ENCODE results near the gene NVL. TPM values are rescaled to one million over a fixed set of nuclear protein-coding genes. Genes with fewer than 3 reads are reported as not detected.
A peak's percentile ranks its signal among the peaks of the same experiment; 100 is the strongest.

NVL gene
- total and polyA plus RNA-seq, 4 experiments from 2014 or later = 16.9 to 46.7 (median 29.9) TPM

DNA sequence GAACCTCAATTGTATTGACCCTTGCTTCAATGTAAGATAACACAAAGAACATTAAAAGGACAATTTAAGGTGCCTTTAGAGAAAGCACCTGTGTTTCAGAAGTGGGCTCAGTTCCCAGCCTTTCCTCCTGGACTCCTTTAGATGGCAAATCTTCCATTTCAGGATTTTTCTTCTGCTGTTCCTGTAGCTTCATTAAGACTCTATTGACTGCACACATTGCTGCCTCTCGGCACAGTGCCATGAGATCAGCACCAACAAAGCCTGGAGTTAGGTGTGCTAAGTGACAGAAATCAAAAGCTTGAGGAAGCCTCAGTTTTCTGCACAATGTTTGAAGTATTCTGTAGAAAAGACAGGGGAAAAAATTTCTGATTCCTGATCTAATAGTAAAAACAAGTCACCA, 40.6 kb downstream of the NVL start:
- Histone ChIP-seq H3K27ac (ENCODE audit: low read depth, low read length) (no peak overlapping the region), H3K4me1 (ENCODE audit: insufficient read depth, low read length) (no peaks in the 10 kb centered on the region), H3K9me3 (ENCODE audit: control insufficient read depth in 1 of 2, low read length in 2 of 2) (no peaks in the 10 kb centered on the region), H3K4me3 (ENCODE audit: low read length in 2 of 2) (no peak overlapping the region), H3K27me3 (ENCODE audit: insufficient read depth, low read length) (no peaks in the 10 kb centered on the region), H3K36me3 (ENCODE audit: insufficient read depth, low read length) (peaks cover 39% of the 10 kb centered on the region)
- ChIA-PET POLR2A (ENCODE audit: partially characterized antibody) (no interaction called here), CTCF (ENCODE audit: partially characterized antibody) (interaction anchor here (1.7 kb wide), 1 partner anchor 15 kb away, joined by 4 read pairs; no protein-coding TSS in a partner anchor)
- H3K36me3 Mint-ChIP-seq = peaks cover 38 to 61% of the 10 kb centered on the region in 2 donors
- intact Hi-C loops (cut with micrococcal nuclease) = no loop called here
- H3K4me3 Mint-ChIP-seq = no peak overlapping the region
- peak overlapping the region in 3 of 7 donors; percentile 1 to 37 (median 29) for H3K27ac Mint-ChIP-seq
- DNase-seq = no peak
- no peaks in the 10 kb centered on the region for H3K4me1 Mint-ChIP-seq
- no peaks in the 10 kb centered on the region for H3K9me3 Mint-ChIP-seq
- no peaks in the 10 kb centered on the region for H3K27me3 Mint-ChIP-seq

DNA sequence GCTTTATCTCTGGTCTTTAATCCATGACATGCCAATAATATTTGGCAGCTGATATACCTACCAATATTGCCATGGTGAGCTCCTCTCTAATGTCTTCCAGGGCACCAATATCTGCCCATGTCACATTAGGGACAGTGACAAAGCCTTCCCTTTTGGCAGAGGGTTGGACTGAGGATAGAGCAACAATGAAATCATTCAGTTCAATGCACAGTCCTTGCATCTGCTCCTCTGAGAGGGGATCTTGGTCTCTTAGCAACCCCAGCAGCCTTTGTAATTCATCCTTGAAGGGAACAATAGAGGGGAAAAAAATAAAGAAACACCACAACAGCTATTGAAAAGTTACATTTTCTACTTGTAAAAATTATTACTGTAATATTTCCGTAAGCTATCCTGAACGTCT, 42.3 kb downstream of the NVL start:
- Mint-ChIP-seq H3K36me3 (peaks cover 42 to 57% of the 10 kb centered on the region in 2 donors), H3K4me3 (no peak overlapping the region), H3K4me1 (no peaks in the 10 kb centered on the region), H3K9me3 (no peaks in the 10 kb centered on the region), H3K27me3 (no peaks in the 10 kb centered on the region), H3K27ac (peak overlapping the region in 1 of 7 donors; percentile 6)
- Histone ChIP-seq H3K9me3 (ENCODE audit: control insufficient read depth in 1 of 2, low read length in 2 of 2) (no peaks in the 10 kb centered on the region), H3K4me1 (ENCODE audit: insufficient read depth, low read length) (no peaks in the 10 kb centered on the region), H3K36me3 (ENCODE audit: insufficient read depth, low read length) (peaks cover 33% of the 10 kb centered on the region), H3K27me3 (ENCODE audit: insufficient read depth, low read length) (no peaks in the 10 kb centered on the region), H3K4me3 (ENCODE audit: low read length in 2 of 2) (no peak overlapping the region), H3K27ac (ENCODE audit: low read depth, low read length) (no peak overlapping the region)
- POLR2A ChIA-PET (ENCODE audit: partially characterized antibody) = no interaction called here
- intact Hi-C loops (cut with micrococcal nuclease) = no loop called here
- CTCF ChIA-PET (ENCODE audit: partially characterized antibody) = no interaction called here
- DNase-seq = no peak

DNA sequence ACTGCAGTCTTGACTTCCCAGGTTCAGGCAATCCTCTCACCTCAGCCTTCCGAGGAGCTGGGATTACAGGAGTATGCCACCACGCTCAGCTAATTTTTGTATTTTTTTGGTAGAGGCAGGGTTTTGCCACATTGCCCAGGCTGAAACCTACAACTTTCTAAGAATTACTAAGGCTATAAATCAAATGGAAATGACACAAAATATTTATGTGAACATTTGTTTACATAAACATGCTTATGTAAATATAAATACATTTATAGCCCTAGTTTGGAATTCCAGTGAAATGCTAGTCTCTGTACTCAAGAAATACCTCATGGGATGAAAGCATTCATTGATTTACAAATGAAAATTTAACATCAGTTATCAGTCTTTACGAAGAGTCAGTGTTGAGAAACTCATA, 47.8 kb downstream of the NVL start:
- Mint-ChIP-seq H3K4me3 (no peak overlapping the region), H3K27ac (no peak overlapping the region), H3K27me3 (no peaks in the 10 kb centered on the region), H3K4me1 (peaks cover 0 to 1% (median 0%) of the 10 kb centered on the region in 4 donors), H3K9me3 (no peaks in the 10 kb centered on the region), H3K36me3 (peaks cover 37 to 54% of the 10 kb centered on the region in 2 donors)
- no peak for DNase-seq
- Histone ChIP-seq H3K36me3 (ENCODE audit: insufficient read depth, low read length) (peaks cover 29% of the 10 kb centered on the region), H3K27me3 (ENCODE audit: insufficient read depth, low read length) (no peaks in the 10 kb centered on the region), H3K9me3 (ENCODE audit: control insufficient read depth in 1 of 2, low read length in 2 of 2) (no peaks in the 10 kb centered on the region), H3K4me1 (ENCODE audit: insufficient read depth, low read length) (no peaks in the 10 kb centered on the region), H3K4me3 (ENCODE audit: low read length in 2 of 2) (no peak overlapping the region), H3K27ac (ENCODE audit: low read depth, low read length) (no peak overlapping the region)
- ChIA-PET POLR2A (ENCODE audit: partially characterized antibody) (no interaction called here), CTCF (ENCODE audit: partially characterized antibody) (no interaction called here)
- intact Hi-C loops (cut with micrococcal nuclease) = no loop called here

DNA sequence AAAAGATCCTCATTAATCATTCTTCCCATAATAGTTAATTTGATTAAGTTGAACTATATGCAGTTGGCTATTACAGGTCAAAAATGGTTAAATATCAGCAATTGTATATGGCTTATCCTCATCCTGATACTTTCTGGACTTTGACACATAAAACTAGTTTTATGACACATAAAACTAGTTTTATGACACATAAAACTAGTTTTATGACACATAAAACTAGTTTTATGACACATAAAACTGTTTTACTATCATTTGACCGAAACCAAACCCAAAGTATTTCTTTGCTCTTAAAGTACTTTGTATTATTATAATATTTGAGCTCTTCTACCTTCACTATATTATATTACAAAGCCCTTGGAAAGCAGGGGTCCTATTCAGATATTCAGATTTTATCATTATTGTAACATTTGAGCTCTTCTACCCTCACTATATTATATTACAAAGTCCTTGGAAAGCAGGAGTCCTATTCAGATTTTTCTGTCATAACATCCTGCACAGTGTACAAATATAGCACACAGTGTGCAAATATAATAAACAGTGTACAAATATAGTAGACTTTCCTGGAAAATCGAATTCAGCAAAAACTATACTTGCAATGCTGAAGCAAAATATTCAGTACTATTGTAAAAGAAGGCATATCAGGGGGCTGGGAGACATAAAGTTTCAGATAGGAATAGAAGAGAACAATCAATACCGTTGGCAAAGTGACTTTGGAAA, 53.0 kb downstream of the NVL start:
- Histone ChIP-seq H3K27ac (ENCODE audit: low read depth, low read length) (no peak overlapping the region), H3K4me3 (ENCODE audit: low read length in 2 of 2) (no peak overlapping the region), H3K27me3 (ENCODE audit: insufficient read depth, low read length) (no peaks in the 10 kb centered on the region), H3K4me1 (ENCODE audit: insufficient read depth, low read length) (no peaks in the 10 kb centered on the region), H3K9me3 (ENCODE audit: control insufficient read depth in 1 of 2, low read length in 2 of 2) (no peaks in the 10 kb centered on the region), H3K36me3 (ENCODE audit: insufficient read depth, low read length) (peaks cover 6% of the 10 kb centered on the region)
- Mint-ChIP-seq H3K27me3 (no peaks in the 10 kb centered on the region), H3K36me3 (peaks cover 23 to 40% of the 10 kb centered on the region in 2 donors), H3K4me1 (peaks cover 0 to 1% (median 0%) of the 10 kb centered on the region in 4 donors), H3K27ac (peak overlapping the region in 3 of 7 donors; percentile 0 to 59 (median 6)), H3K9me3 (no peaks in the 10 kb centered on the region), H3K4me3 (no peak overlapping the region)
- ChIA-PET POLR2A (ENCODE audit: partially characterized antibody) (no interaction called here), CTCF (ENCODE audit: partially characterized antibody) (no interaction called here)
- intact Hi-C loops (cut with micrococcal nuclease) = no loop called here
- DNase-seq = no peak

DNA sequence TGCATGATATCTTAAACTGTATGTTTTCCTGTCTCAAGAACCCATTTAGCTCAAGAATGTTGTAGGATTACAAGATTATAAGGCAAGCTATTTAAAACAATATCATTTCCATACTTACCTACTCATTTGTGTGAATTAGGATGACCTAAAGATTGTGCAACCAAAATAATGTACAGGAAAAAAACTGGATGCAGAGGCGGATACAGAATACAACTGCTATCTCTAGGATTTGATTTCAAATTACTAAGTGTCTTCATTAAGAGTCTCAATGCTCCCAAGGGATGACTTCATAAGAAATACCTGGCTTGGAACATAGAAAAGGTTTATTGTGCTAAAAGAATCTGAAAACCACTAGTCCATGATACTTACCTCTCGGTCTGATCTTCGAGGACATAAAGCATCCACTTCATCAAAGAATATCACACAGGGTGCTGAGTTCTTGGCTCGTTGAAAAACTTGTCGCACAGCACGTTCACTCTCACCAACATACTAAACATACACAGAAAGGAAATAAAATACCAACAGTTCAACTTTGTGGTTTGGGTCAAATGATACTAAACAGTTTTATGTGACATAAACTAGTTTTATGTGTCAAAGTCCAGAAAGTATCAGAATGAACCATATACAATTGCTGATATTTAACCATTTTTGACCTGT, 54.9 kb downstream of the NVL start:
- CTCF ChIA-PET (ENCODE audit: partially characterized antibody) = no interaction called here
- Mint-ChIP-seq H3K27ac (peak overlapping the region in 1 of 7 donors; percentile 12), H3K36me3 (peaks cover 25 to 36% of the 10 kb centered on the region in 2 donors)

DNA sequence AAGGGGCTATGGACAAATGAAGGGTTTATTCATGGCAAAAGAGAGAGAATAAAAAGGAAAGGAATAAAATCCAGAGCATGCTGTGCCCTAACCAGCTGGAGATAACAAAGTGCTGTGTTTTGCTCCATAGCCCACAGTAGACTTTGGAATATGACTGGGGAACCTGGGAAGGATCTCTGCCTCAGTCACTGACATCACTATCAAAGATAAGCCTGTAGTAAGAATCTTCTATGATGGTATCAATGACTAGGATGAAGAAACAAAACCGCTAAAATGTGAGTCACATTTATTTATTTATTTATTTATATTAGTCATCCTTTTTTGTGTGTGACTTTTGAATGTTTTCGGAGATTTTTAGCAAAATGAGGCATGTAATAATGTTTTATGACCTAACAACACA, 56.3 kb downstream of the NVL start:
- no peak overlapping the region for H3K4me3 Mint-ChIP-seq
- H3K27me3 Mint-ChIP-seq = no peaks in the 10 kb centered on the region
- Histone ChIP-seq H3K4me1 (ENCODE audit: insufficient read depth, low read length) (no peaks in the 10 kb centered on the region), H3K4me3 (ENCODE audit: low read length in 2 of 2) (no peak overlapping the region), H3K9me3 (ENCODE audit: control insufficient read depth in 1 of 2, low read length in 2 of 2) (no peaks in the 10 kb centered on the region), H3K36me3 (ENCODE audit: insufficient read depth, low read length) (no peaks in the 10 kb centered on the region), H3K27me3 (ENCODE audit: insufficient read depth, low read length) (no peaks in the 10 kb centered on the region), H3K27ac (ENCODE audit: low read depth, low read length) (no peak overlapping the region)
- peaks cover 32 to 36% of the 10 kb centered on the region in 2 donors for H3K36me3 Mint-ChIP-seq
- POLR2A ChIA-PET (ENCODE audit: partially characterized antibody) = no interaction called here
- CTCF ChIA-PET (ENCODE audit: partially characterized antibody) = interaction anchor here (0.6 kb wide), 1 partner anchor 33 kb away, joined by 3 read pairs; no protein-coding TSS in a partner anchor
- no peaks in the 10 kb centered on the region for H3K9me3 Mint-ChIP-seq
- H3K4me1 Mint-ChIP-seq = peaks cover 0 to 1% (median under 1%) of the 10 kb centered on the region in 4 donors
- DNase-seq = no peak
- intact Hi-C loops (cut with micrococcal nuclease) = no loop called here
- H3K27ac Mint-ChIP-seq = no peak overlapping the region

More for the DNA sequence above, 54.9 kb downstream of the NVL start:
- Mint-ChIP-seq H3K27me3 (no peaks in the 10 kb centered on the region), H3K4me1 (peaks cover 0 to 1% (median 0%) of the 10 kb centered on the region in 4 donors), H3K9me3 (no peaks in the 10 kb centered on the region), H3K4me3 (no peak overlapping the region)
- Histone ChIP-seq H3K4me1 (ENCODE audit: insufficient read depth, low read length) (no peaks in the 10 kb centered on the region), H3K27ac (ENCODE audit: low read depth, low read length) (no peak overlapping the region), H3K36me3 (ENCODE audit: insufficient read depth, low read length) (no peaks in the 10 kb centered on the region), H3K4me3 (ENCODE audit: low read length in 2 of 2) (no peak overlapping the region), H3K9me3 (ENCODE audit: control insufficient read depth in 1 of 2, low read length in 2 of 2) (no peaks in the 10 kb centered on the region), H3K27me3 (ENCODE audit: insufficient read depth, low read length) (no peaks in the 10 kb centered on the region)
- no peak for DNase-seq
- POLR2A ChIA-PET (ENCODE audit: partially characterized antibody) = no interaction called here
- intact Hi-C loops (cut with micrococcal nuclease) = no loop called here

DNA sequence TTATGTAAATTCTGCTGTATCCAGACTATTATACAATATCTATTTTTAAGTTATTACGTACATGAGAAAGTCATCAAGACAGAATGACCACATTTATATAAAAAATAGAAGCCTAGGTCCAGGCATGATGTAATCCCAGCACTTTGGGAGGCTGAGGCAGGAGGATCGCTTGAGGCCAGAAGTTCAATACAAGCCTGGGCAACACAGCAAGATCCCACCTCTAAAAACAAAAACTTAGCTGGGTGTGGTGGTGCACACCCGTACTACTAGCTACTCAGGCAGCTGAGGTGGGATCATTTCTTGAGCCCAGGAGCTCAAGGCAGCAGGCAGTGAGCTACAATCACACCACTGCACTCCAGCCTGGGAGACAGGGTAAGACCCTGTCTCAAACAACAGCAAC, 58.9 kb downstream of the NVL start:
- intact Hi-C loops (cut with micrococcal nuclease) = no loop called here
- no peak overlapping the region for H3K4me3 ChIP-seq (ENCODE audit: low read length in 2 of 2)
- H3K4me1 Mint-ChIP-seq = peaks cover 0 to 9% (median 3%) of the 10 kb centered on the region in 4 donors
- no peaks in the 10 kb centered on the region for H3K27me3 Mint-ChIP-seq
- no peak overlapping the region for H3K27ac Mint-ChIP-seq
- H3K9me3 Mint-ChIP-seq = no peaks in the 10 kb centered on the region
- H3K36me3 ChIP-seq (ENCODE audit: insufficient read depth, low read length) = no peaks in the 10 kb centered on the region
- H3K36me3 Mint-ChIP-seq = peaks cover 33 to 38% of the 10 kb centered on the region in 2 donors
- no peak for DNase-seq
- H3K9me3 ChIP-seq (ENCODE audit: control insufficient read depth in 1 of 2, low read length in 2 of 2) = no peaks in the 10 kb centered on the region
- CTCF ChIA-PET (ENCODE audit: partially characterized antibody) = no interaction called here
- no peaks in the 10 kb centered on the region for H3K4me1 ChIP-seq (ENCODE audit: insufficient read depth, low read length)
- H3K4me3 Mint-ChIP-seq = no peak overlapping the region
- POLR2A ChIA-PET (ENCODE audit: partially characterized antibody) = no interaction called here
- no peak overlapping the region for H3K27ac ChIP-seq (ENCODE audit: low read depth, low read length)
- no peaks in the 10 kb centered on the region for H3K27me3 ChIP-seq (ENCODE audit: insufficient read depth, low read length)

Measured in CD4-positive, alpha-beta memory T cell (primary cell).